IPS-NIHi7 (cell line): Measurements from ENCODE around the gene TMTC2.
"Not testable (repeated sequence)": the region's sequence is repeated elsewhere in the genome, so short reads cannot be mapped to it uniquely, and the experiment has no call there.

Experiments
- DNase-seq: peaks from one replicate; pipeline ENCODE4 v3.0.0; 2012; ENCODE audit warnings: mixed read lengths; ENCODE audit errors: extremely low spot score

The TMTC2 gene

DNA sequence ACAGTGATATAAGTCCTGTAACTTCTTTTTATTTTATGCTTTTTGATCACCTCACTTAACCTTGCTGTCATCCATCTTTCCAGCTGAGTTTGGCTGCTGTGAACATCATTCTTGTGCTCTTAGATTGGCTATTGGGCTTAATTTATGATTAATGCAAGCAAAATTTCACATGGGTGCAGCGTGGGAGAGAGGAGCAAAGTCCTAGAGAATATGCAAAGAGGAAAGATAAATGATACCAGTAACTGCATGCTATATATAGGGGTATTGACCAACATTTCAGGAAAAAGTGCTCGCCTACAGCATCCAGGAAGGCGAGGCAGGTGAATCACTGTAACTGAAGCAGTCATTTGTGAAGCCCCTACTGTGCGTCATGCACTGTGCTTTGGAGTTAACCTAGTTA, 153.1 kb downstream of the TMTC2 start:
- no peak for DNase-seq

DNA sequence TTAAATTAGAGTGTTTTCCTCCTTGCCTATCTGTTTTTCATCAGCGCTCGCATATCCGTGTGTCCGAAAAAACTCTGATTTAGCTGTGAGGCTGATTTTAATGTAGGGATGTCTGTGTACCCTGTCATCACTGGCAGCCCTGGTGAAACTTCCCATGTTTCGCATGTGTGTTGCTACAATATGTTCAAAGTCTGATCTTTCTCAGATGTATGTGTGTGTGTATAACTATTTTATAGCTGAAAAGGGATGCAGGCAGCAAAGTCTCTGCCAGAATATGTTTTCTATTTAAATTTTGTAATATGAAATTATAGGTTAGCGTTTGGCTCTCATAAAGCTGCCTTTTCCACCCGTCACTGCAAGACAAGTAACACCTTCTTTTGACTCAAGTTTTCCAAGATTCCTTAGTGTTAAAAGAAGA, 154.8 kb downstream of the TMTC2 start:
- no peak for DNase-seq

DNA sequence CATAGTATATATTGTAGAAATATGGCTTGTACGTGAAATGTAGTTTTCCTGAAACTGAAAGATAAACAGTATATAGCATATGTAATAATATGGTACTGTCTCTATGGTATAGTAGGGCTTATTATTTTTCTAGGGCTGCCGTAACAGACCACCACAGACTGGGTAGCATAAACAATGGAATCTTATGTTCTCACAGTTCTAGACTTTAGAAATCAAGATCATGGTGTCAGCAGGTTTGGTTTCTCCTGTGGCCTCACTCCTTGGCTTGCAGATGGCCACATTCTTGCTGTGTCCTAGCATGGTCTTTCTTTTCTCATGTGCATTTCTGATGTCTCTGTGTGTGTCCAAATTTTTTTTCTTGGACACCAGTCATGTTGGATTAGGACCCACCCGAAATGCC, 155.8 kb downstream of the TMTC2 start:
- no peak for DNase-seq

DNA sequence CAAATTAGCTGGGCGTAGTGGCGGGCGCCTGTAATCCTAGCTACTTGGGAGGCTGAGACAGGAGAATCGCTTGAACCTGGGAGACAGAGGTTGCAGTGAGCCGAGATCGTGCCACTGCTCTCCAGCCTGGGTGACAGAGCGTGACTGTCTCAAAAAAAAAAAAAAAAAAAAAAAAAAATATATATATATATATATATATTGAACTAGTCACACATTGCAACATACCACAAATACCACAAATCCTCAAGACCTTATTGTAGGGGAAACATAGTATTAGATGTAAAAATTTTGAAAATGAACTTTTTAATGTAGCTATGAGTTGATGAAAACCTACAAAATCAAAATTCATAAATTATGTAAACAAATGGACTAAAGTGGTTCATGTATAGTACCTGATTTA, 158.4 kb downstream of the TMTC2 start:
- not testable (repeated sequence) for DNase-seq

DNA sequence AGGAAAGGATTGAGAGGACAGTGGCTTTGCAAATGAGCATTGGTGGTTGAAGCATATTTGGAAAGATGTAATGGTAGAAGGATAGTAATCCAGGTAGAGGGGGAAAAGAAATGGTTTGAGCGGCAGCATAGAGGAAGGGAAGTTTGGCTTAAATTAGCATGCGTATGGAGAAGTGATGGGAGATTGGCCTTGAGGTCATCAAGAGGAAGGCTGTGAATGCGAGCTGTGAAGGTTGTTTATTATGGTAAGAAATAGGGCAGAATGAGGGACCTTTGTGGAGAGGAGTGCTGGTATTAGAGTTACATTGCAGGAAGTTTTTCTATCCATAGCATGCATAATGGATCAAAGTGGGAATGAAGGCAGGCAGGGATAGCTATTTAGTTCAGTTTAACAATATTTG, 162.1 kb downstream of the TMTC2 start:
- DNase-seq, result peak; percentile 18

DNA sequence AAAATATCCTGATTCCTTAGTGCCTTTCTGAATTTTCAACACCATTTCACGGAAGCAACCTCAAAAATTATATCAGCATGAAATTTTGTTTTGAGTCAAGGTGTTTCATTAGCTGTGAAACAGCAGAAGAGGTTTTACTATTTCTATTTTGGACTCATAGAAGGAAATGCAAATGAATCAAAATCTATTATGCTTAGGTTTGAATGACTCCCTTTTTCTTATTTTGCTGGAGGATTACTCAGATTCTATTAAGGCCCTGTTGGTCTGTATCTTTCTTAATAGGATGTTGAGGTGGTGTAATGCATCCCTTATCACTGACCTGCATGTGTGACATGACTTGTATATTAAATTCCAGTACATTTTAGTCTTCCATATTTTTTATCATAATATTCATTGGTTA, 165.8 kb downstream of the TMTC2 start:
- DNase-seq, result no peak

DNA sequence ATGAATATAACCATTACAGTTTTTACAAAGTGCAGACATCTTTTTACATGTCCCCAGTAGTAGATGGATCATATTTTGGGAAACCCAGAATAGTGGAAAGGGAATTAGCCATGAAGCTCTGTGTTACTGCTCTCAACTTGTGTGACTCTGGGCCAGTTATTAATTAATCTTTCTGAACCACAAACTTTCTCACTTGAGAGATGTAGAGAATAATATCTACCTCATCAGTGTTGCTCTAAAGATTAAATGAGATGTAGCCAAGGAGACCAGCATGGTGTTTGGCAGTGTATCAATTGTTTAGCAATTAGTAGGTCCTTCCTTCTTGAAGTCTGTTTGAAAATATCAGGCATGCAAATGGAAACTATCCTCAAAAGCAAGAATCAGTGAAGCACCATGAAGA, 169.2 kb downstream of the TMTC2 start:
- no peak for DNase-seq

DNA sequence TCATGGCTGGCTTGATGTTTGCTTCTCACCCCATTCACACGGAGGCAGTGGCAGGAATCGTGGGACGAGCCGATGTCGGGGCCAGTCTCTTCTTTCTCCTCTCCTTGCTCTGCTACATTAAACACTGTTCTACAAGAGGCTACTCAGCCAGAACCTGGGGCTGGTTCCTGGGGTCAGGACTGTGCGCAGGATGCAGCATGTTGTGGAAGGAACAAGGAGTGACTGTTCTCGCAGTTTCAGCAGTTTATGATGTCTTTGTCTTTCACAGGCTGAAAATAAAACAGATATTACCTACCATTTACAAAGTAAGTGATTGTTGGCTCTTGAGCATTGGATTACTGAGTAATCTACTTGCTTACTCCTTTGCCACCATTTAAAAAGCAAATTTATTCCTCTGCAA, 170.6 kb downstream of the TMTC2 start:
- no peak for DNase-seq

DNA sequence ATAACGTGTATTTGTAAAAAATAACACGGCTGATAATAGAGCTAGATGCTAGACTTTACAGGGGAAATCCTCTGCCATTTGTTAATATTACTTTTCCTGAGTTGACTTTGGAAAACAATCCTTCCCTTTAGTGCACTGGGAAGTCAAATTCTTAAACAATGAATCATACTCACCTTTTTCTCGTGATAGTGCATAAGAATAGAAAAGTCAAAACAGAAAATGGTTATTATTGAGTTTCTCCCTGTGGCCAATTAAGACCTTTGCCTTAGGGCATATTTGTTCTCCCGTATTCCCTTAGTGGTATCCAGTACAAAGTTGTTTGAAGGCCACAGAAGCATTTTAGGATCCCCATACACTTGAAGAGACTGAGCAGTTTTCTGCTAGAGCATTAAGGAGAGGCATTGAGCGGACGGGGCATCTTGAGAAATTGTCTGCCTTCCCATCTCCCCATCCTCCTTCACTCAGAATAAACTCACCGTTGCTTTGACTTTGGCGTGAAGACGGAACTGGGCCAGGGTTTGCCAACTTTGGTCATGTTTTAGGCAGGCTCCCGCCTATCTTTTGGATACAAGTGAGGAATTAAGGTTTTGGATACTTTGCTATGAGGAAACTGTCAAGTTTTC, 171.3 kb downstream of the TMTC2 start:
- DNase-seq, result no peak

DNA sequence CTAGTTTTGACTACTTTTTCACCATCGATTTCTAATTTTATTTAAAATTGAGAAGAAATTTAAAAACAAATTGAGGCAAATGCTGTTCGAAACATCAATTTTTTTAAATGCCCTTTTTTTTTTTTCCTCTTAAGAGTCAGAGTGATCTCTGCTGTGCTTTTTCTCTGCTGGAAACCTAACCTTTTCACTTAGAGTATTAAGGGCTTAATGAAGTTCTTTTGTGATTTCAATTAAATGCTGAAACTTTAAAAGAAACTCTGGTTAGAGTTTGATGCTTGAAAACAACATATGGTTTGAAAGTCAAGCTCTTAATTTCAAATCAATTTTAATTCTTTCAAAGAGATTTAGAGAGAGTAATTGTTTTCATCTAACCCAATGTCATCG, 171.8 kb downstream of the TMTC2 start:
- DNase-seq, result no peak

DNA sequence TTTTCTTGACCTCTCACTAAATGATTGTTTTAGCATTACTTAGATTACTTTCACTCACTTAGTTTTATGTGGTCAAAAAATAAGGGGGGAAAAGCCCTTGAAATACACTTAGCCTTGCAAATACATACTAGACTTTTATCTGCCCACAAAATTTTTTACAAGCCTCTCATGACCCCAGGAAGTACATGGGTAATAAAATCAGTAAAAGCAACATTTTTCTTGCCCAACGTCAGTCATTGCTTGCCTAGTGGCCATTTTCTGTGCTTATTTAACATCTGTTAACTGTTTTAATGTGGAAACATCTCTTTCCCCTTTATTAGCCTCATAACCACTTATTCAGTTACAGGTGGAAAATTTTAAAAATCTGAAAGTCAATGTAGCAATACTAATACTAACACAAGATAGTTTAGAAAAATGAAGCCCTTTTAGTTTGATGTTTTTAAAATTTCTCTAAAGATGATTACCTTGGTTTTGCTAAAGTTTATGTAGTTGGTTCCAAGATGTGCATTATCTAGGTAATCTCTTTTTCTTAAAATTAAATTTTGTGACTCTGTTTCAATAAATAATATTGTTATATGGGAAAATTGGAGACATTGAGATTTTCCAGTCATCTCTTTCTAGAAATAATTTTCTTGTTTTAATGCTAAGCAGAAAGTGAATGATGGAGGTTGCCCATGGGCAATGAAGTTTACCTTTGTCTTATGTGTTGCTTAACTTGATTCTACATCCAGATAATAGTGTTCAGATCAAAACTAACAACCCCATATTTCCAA, 175.5 kb downstream of the TMTC2 start:
- no peak for DNase-seq

DNA sequence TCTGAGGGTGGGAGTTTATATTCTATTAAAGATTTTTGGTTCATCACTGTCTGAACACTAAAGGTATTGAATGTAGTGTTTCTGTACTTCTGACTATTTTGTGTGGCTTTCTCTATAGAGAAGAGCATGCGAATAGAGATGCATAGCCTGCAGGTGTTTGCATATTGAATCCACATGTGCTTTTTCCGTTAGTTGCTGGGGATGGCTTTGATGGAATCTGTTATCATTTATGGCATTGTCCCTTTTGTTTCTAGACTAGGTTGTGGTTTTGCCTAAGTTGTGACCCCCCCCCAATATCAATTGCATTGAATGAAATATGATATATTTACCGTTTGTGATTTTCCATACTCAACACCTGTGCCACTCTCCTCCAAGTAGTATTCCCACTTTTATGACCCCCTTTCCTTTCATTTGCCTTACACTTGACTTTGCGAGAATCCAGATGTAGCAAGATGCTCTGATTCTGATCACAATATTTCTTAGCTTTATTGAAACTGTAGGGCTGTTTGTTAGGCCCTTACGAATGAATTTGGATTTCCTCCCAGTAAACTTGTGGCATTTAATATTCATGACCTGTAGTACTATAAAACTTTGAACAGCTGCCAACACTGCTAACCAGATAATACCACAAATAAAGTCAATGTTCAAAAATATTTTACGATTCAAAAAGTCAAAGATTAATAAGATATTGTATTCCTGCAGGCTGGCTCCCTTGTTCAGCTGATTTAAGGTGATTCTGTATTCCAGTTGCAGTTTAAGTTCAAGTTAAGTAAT, 176.4 kb downstream of the TMTC2 start:
- no peak for DNase-seq

DNA sequence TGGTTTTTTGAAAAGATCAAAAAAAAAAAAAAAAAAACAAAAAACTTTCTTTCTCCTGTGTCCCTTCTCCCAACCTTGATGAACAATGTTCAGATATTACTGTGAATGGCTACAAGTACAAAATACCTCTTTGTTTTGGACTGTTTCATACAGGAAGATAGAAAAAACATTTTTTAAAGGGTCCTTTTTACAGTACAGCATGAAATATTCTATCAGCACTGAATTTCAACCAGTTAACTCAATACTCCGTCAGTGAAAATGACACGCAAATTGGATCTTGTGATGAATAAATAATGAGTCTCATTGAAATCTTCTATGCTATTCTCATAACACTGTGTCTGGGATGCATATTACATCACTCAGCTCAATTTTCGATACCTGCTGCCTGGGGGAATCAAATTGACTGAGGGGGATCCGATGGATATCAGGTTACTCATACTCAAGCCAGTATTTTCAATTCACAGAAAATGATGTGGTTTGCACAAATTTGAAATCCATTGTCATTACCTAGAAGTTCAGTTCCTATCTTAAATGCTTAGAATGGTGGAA, 179.6 kb downstream of the TMTC2 start:
- DNase-seq, result no peak

DNA sequence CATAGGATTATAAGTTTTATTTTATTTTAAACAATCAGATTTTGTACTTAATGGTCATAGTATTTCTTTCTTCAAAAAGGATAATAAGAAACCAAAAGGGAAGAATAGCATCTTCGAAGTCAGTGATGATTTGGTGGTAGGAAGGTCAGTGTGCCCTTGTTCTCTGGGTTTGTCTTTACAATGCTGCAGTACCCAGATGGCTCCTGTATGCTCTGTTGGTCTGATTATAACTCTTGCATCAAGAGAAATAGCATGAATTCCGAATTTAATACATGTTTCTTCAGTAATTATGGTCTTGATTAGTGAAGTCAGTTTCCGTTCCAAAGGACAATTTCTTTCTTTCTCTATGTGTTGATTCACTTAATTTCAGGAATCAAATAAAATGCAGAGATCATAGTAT, 180.2 kb downstream of the TMTC2 start:
- DNase-seq, result no peak

DNA sequence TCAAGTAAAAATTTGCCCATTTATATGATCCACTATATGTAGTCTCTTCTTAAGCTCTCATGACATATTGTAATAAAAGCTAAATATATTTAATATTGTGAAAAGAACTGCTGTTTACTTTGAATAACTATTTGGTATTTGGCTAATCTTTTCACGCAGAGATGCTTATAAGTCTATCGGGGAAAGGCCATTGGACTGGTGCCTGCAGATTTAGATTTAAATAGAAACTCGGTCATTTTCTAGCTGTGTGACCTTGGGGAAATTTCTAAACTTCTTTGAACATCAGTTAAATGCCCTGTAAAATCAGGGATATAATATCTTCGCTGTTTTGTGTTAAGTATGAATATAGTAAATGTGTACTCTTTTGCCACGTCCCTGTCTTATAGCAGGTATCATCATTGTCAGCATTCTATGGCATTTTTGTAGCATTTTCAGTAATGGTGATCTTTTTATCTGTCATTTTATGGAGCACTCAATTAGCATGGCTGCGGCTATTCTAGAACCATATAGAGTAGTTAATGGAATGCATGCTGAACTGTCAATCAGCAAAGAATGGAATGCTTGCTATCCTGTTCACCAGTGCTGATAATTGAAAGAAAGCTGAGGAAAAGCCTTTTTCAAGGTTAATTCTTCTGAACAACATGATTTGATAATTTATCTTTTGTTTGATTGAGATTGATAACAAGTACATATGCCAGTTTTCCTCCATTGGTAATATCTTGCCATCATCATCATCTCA, 181.2 kb downstream of the TMTC2 start:
- no peak for DNase-seq

DNA sequence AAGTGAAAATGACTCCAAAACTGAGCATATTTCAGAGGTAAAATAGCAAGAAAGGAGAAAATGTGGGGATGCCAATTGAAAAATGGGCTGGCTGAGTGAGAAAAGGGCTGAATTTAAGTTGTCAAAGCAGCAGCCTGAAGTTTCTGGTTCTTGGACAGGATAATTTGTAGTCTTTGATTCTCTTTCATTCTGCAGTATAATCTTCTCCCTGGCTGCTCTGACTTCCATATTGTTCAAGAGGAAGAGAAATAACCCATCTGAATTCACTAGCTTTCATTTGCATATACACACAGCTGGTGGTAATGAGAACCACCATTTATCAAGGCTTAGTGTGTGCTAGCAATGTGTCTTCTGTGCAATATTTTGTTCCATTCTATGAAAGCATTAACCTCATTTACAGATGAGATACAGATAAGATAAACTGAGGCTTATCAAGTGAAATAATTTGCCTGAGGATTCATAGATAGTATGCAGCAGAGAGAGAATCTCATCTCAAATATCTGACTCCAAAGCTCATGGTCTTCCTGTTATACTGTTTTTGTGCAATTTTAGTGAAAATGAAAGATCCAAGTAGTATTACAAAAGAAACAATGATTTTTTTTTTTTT, 184.2 kb downstream of the TMTC2 start:
- no peak for DNase-seq

DNA sequence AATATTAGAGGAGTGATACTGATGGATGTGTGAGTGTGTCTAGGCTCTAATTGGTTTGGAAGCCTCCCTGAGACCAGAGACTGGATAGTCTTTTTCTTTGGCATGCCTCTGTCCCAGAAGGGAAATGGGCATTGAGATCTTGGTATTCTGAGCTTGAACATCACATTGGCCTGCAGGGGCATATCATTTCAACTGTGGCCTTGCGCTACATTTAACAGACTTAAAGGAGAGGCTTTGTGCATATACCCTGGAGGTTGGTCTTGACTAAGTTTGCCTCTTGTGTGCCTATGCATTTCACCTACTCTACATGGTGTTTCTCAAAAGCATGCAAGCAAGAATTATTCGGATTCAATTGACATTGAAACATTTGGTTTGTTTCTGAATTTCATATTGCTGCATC, 185.4 kb downstream of the TMTC2 start:
- no peak for DNase-seq

DNA sequence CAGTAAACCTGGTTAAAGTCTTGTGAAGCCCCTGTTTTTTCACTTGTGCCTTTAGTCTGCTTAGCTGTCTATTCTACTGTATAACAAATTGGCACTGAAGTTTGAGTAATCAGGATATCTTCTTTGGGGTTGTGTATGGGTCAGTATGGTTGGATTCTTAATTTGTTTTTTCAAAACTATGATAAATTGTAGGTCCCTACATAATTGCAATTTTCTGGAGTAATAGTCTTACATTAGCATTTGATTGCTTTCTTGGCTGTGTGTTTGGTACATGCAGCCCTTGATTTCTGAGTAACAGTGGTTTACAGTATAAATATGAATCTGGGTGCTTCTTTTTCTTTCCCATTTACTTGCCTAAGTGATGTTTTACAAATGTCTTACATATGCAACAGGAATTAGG, 186.6 kb downstream of the TMTC2 start:
- DNase-seq, result no peak

DNA sequence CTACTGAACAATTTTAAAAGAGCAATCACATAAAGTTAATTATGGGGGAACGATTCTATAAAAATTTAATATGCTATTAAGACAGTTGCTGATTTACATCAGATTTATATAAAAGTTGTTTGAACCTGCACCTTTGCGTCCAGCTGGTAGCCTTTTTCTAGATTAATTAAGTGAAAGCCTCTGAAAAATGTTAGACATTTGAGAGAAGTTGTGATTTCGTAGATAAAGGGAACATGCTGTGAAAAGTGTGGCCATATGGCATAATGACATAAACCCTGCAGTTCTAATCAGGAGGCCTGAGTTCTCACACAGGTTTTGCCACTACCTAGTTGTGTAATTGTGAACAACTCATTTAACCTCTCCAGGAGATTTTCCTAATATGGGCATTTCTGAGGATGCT, 187.2 kb downstream of the TMTC2 start:
- no peak for DNase-seq

DNA sequence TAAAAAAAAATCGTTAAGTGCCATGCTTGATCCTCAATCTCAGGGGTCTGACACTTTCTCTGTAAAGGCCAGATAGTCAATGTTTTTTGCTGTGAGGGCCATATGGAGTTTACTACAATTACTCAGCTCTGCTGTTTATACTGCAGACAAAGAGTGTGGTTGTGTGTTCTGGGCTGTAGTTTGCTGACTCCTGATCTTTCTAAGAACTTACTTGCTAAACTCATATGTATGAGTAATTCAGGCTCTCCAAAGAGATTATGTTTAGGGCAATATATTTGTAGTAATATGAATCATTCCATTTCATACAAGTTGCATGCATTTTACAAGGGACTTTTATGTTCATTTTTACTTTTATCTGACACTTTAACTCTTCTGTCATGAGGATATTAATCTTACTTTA, 188.2 kb downstream of the TMTC2 start:
- DNase-seq, result no peak

DNA sequence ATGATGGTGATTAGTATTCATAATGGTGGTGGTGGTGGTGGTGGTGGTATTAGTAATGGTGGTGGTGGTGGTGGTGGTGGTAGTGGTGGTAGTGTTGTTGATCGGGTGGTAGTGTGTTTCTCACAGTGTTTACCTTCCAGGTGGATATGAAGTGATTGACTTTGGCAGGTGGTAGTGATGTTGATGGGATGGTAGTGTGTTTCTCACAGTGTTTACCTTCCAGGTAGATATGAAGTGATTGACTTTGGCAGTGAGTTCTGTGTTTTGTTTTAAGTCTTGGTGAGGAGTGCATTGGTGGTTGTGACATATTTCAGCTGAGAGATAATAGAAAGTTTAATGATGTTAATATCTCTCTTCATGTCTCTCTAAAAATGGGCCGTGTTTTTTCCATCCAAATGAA, 189.4 kb downstream of the TMTC2 start:
- DNase-seq, result no peak

DNA sequence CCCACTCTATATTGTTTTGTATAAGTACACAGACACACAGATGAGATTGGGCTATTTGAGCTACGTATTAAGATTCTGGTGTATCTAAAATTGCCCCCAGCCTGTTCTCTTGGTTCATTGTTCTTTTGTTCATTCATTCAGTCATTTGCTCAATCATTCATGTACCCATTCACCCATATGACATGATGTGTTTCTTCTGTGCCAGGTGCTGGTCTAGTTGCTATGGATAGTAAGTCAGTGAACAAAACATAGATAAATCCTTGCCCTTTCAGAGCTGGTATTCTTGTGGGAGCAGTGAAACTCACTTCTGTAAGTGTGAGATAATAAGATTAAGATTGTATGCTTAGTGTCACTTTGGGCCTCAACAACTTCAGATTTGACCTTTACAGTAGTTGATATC, 191.3 kb downstream of the TMTC2 start:
- no peak for DNase-seq
